ENCODE results near the gene WDR20.

WDR20 gene

DNA sequence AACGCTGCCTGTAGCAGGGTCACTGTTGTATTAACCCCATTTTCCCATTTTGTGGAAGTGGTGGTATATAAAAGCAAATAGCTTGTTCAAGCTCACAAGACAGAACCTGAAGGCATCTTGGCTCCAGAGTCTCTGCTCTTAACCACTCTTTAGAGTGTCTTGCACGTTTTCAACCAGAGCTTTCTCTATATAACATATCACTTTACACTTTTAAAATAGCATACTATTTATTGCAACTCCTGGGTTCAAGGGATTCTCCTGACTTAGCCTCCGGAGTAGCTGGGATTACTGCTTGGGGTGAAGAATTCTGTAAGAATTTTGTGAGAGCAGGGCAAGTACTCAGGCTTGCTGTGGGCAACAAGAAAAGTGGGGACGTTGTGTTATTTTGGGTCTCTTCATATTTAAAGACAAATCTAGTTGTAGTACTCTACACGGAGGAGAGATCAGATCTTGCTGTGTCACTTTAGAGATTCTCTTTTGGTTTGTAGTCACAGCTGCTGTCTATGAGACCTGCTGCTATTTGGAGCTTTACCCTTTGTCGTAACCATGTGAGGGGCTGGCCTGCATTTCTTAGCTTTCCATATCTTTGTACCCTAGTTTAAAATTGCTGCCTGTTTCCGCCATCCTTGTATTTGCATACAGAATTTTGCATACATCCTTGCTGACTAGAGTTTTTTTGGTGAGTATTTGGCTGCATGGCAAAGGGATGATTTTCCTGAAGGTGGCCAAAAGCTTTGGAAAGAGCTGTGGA, 40.7 kb downstream of the WDR20 start:
- H3K27ac ChIP-seq, result no peak overlapping the region
- TF ChIP-seq, protein P1, sequence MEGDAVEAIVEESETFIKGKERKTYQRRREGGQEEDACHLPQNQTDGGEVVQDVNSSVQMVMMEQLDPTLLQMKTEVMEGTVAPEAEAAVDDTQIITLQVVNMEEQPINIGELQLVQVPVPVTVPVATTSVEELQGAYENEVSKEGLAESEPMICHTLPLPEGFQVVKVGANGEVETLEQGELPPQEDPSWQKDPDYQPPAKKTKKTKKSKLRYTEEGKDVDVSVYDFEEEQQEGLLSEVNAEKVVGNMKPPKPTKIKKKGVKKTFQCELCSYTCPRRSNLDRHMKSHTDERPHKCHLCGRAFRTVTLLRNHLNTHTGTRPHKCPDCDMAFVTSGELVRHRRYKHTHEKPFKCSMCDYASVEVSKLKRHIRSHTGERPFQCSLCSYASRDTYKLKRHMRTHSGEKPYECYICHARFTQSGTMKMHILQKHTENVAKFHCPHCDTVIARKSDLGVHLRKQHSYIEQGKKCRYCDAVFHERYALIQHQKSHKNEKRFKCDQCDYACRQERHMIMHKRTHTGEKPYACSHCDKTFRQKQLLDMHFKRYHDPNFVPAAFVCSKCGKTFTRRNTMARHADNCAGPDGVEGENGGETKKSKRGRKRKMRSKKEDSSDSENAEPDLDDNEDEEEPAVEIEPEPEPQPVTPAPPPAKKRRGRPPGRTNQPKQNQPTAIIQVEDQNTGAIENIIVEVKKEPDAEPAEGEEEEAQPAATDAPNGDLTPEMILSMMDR (IDR thresholded peaks at IDR 0.05; ENCODE audit: low read depth, low read length), result no peak
- no peaks in the 10 kb centered on the region for H3K36me3 ChIP-seq
- no peaks in the 10 kb centered on the region for H3K9me3 ChIP-seq (ENCODE audit: severe bottlenecking)
- H3K4me3 ChIP-seq (ENCODE audit: low read depth, low read length), result no peak overlapping the region
- DNase-seq, result no peak
- H3K27me3 ChIP-seq (ENCODE audit: insufficient read depth, low read depth, severe bottlenecking), result no peaks in the 10 kb centered on the region

DNA sequence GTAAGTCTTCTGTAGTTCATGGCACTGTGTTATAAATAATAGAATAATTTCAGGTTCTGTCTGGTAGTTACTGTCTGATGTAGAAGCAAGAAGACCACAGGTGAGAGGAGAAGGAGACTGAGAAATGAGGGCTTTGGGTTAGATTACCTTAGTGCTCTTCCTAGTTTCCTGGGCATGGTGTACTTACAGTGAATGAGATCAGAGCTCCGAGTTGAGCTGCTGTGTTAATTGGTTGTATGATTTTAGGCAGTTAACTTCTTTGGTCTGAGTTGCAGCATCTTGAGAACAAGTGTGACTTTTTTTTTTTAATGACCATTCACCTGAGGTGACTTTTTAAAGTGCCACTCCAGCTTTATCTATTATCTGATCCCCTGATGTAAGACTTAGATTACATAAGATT, 41.5 kb downstream of the WDR20 start:
- Histone ChIP-seq H3K36me3 (no peaks in the 10 kb centered on the region), H3K27ac (no peak overlapping the region), H3K9me3 (ENCODE audit: severe bottlenecking) (no peaks in the 10 kb centered on the region), H3K27me3 (ENCODE audit: insufficient read depth, low read depth, severe bottlenecking) (no peaks in the 10 kb centered on the region), H3K4me3 (ENCODE audit: low read depth, low read length) (no peak overlapping the region)
- DNase-seq, result no peak
- TF ChIP-seq, protein P1 (IDR thresholded peaks at IDR 0.05; ENCODE audit: low read depth, low read length), result no peak

DNA sequence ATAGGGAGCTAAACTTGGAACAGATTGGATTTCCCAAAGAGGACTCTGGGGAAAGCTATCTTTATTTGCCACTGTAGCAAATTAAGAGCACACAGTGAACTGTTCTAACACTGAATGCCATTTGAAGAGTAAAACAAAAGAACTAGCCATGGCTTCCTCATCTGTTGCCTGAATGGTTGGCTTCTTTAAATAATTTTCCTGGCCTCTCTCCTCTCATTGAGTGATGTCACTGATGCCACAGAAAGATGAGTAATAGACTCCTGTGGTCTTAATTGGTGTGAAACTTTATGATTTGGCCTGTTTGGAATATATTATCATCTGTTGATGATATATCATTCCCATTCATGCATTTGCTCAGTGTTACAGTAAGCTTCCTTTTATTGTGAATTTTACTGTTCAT, 42.5 kb downstream of the WDR20 start:
- no peaks in the 10 kb centered on the region for H3K27me3 ChIP-seq (ENCODE audit: insufficient read depth, low read depth, severe bottlenecking)
- DNase-seq, result no peak

DNA sequence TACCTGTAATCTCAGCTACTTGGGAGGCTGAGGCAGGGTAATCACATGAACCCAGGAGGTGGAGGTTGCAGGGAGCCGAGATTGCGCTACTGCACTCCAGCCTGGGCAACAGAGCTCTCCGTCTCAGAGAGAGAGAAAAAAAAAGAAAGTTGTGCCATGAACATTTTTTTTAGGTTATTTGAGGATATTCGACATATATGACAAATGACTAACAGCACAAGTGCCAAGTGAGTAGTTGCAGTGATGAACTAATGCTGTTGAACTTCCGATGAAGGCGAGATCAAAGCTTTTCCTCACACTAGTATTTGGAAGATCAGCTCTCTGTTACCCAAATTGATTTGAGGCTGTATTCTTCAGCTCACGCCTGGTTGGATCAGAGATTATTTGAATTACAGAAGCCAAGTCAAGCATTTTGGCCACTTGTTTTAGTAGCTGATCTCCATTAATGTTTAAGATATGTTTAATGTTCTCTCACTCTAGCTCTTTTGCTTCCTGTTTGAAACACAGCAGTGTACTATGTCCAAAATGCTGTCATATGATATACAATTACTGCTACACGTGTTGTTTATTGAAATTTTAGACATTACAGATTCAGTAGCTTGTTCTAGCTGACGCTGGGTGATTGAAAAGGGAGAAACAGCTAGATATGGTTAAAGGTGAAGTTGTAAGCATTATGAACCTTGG, 43.4 kb downstream of the WDR20 start:
- DNase-seq, result no peak
- Histone ChIP-seq H3K4me3 (ENCODE audit: low read depth, low read length) (no peak overlapping the region), H3K27ac (no peak overlapping the region), H3K27me3 (ENCODE audit: insufficient read depth, low read depth, severe bottlenecking) (no peaks in the 10 kb centered on the region), H3K9me3 (ENCODE audit: severe bottlenecking) (no peaks in the 10 kb centered on the region), H3K36me3 (no peaks in the 10 kb centered on the region)
- TF ChIP-seq, protein P1 (IDR thresholded peaks at IDR 0.05; ENCODE audit: low read depth, low read length), result no peak

More for the DNA sequence above, 42.5 kb downstream of the WDR20 start:
- Histone ChIP-seq H3K9me3 (ENCODE audit: severe bottlenecking) (no peaks in the 10 kb centered on the region), H3K4me3 (ENCODE audit: low read depth, low read length) (no peak overlapping the region), H3K27ac (no peak overlapping the region), H3K36me3 (no peaks in the 10 kb centered on the region)
- TF ChIP-seq, protein P1 (IDR thresholded peaks at IDR 0.05; ENCODE audit: low read depth, low read length), result no peak

DNA sequence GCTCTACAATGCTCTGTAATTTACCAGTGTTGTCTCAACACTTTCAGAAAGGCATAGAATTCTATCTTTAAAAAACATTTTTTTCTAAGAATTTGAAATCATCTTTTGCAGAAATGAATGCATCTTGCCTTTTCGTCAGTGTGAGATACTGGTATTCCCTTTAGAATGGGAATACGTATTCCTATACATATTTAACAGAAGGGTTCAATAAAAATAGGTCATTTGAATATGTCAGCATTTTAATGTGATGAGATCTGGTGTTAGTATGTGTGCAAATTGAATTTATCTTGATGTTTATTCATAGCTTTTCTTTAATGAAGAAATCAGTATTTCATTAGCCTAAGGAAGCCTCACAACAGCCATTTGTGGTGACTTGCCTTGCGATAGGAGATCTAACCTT, 44.2 kb downstream of the WDR20 start:
- TF ChIP-seq, protein P1 (IDR thresholded peaks at IDR 0.05; ENCODE audit: low read depth, low read length), result no peak
- no peaks in the 10 kb centered on the region for H3K27me3 ChIP-seq (ENCODE audit: insufficient read depth, low read depth, severe bottlenecking)
- H3K27ac ChIP-seq, result no peak overlapping the region
- no peak for DNase-seq
- H3K36me3 ChIP-seq, result no peaks in the 10 kb centered on the region
- H3K9me3 ChIP-seq (ENCODE audit: severe bottlenecking), result no peaks in the 10 kb centered on the region
- H3K4me3 ChIP-seq (ENCODE audit: low read depth, low read length), result no peak overlapping the region

Data from WERI-Rb-1 (cell line).